GM12878 (cell line): ENCODE data around the gene CRTC1. TPM values are rescaled to one million over a fixed set of nuclear protein-coding genes. Genes with fewer than 3 reads are reported as not detected.

Experiments used
- ATAC-seq: fragments of 200-7000 bp; cut with Tn5 transposase; 3 replicates; pipeline ENCODE4 v1.9.1; 2020; ENCODE audit warnings: mild to moderate bottlenecking, moderate library complexity
- BruUV-seq: library from RNA; stranded (reverse); fragments of 400-500 nt; replicated peaks from 2 replicates; lab custom pipeline; 2021; lab: Mats Ljungman, UMichigan
- CTCF ChIA-PET: fragments of 300-600 bp; sonication (Branson Sonifier 250); formaldehyde crosslinking; extraction: SDS; loops from one replicate; lab custom pipeline; 2021; ENCODE audit warnings: inconsistent platforms; lab: Yijun Ruan, JAX
- POLR2A ChIA-PET: fragments of 350-600 bp; formaldehyde crosslinking; extraction: SDS; loops from one replicate; lab custom pipeline; 2021; ENCODE audit warnings: inconsistent platforms; lab: Charles Lee
- RAD21 ChIA-PET: fragments of 300-600 bp; sonication (Branson Sonifier 250); formaldehyde crosslinking; loops from one replicate; lab custom pipeline; 2023; ENCODE audit warnings: antibody characterized with exemption; ENCODE audit not compliant: unreplicated experiment; lab: Charles Lee
- SMC1A ChIA-PET: fragments of 300-600 bp; sonication (Branson Sonifier 250); formaldehyde crosslinking; loops from one replicate; lab custom pipeline; 2023; ENCODE audit not compliant: unreplicated experiment, uncharacterized antibody; lab: Charles Lee
- DNase-seq: peaks from one replicate; pipeline ENCODE4 v3.0.0-alpha.2; 2011; ENCODE audit warnings: low read depth, low spot score
- FAIRE-seq: peaks from 3 replicates; lab custom pipeline; 2011; peaks lifted over from hg19 to GRCh38; lab: Jason Lieb, UNC
- H2AFZ ChIP-seq: 2 replicates; pipeline ENCODE4 v1.6.0; 2011; ENCODE audit warnings: low read depth, low read length, control low read depth; ENCODE audit not compliant: control insufficient read depth
- H3K27ac ChIP-seq: 2 replicates; pipeline ENCODE4 v1.5.1; 2011; ENCODE audit warnings: control low read depth; ENCODE audit not compliant: control insufficient read depth, insufficient read depth
- H3K27me3 ChIP-seq, 2 experiments: replicated peaks in 1 of 2; 2 replicates each; pipeline versions ENCODE4 v1.6.0 to v1.6.1; 2011; ENCODE audit warnings: low read length in 1 of 2; ENCODE audit not compliant: control insufficient read depth in 2 of 2, insufficient read depth in 2 of 2
- H3K36me3 ChIP-seq, 2 experiments: 2 replicates each; pipeline ENCODE4 v1.5.1; 2011; ENCODE audit warnings: low read length in 1 of 2; ENCODE audit not compliant: control insufficient read depth in 2 of 2, insufficient read depth in 2 of 2
- H3K4me1 ChIP-seq: 2 replicates; pipeline ENCODE4 v1.6.1; 2011; ENCODE audit warnings: mild to moderate bottlenecking, low read length, moderate library complexity, mixed read lengths; ENCODE audit not compliant: control insufficient read depth, insufficient read depth
- H3K4me2 ChIP-seq: 2 replicates; pipeline ENCODE4 v1.6.0; 2011; ENCODE audit warnings: control low read depth; ENCODE audit not compliant: control insufficient read depth, insufficient read depth
- H3K4me3 ChIP-seq: fragments of 200-600 bp; sonication (generic); 2 replicates; pipeline ENCODE4 v1.5.1; 2016
- H3K79me2 ChIP-seq: 2 replicates; pipeline ENCODE4 v1.6.0; 2011; ENCODE audit warnings: low read length; ENCODE audit not compliant: control insufficient read depth, insufficient read depth
- H3K9ac ChIP-seq: 2 replicates; pipeline ENCODE4 v1.8.0; 2011; ENCODE audit warnings: low read length, control low read depth, mixed read lengths; ENCODE audit not compliant: control insufficient read depth, insufficient read depth
- H3K9me3 ChIP-seq: replicated peaks from 3 replicates; pipeline ENCODE4 v1.5.1; 2011; ENCODE audit warnings: mild to moderate bottlenecking, low read length; ENCODE audit not compliant: control insufficient read depth, insufficient read depth
- H4K20me1 ChIP-seq: 2 replicates; pipeline ENCODE4 v1.6.0; 2011; ENCODE audit not compliant: control insufficient read depth, insufficient read depth
- ASH2L ChIP-seq: fragments of 300-600, 200-600 bp; sonication (generic); IDR thresholded peaks from 2 replicates; pipeline ENCODE4 v1.6.1; 2017; ENCODE audit warnings: low read depth, mild to moderate bottlenecking, borderline replicate concordance
- ATF2 ChIP-seq: IDR thresholded peaks from 2 replicates; pipeline ENCODE4 v1.6.1; 2012; ENCODE audit warnings: low read length, inconsistent platforms
- CBX5 ChIP-seq: sonication (generic); IDR thresholded peaks from 2 replicates; pipeline ENCODE4 v1.6.1; 2016; ENCODE audit warnings: low read depth, moderate library complexity, mild to moderate bottlenecking, inconsistent platforms
- ELK1 ChIP-seq: IDR thresholded peaks from 2 replicates; pipeline ENCODE4 v1.6.1; 2012; ENCODE audit warnings: low read depth, low read length, improper control_type of control experiment
- FOXM1 ChIP-seq: IDR thresholded peaks from 2 replicates; pipeline ENCODE4 v1.6.1; 2012; ENCODE audit warnings: low read depth, mild to moderate bottlenecking, inconsistent platforms, low read length, moderate library complexity
- JUNB ChIP-seq: IDR thresholded peaks from 2 replicates; pipeline ENCODE4 v1.6.1; 2016; ENCODE audit warnings: antibody characterized with exemption, mild to moderate bottlenecking
- POLR2AphosphoS5 ChIP-seq: IDR thresholded peaks from 2 replicates; pipeline ENCODE4 v1.6.1; 2011; ENCODE audit warnings: mild to moderate bottlenecking, low read length, inconsistent platforms
- RBBP5 ChIP-seq: fragments of 200-600 bp; sonication (generic); conservative IDR thresholded peaks from 2 replicates; pipeline ENCODE4 v1.6.1; 2016
- RUNX3 ChIP-seq: IDR thresholded peaks from 2 replicates; pipeline ENCODE4 v1.6.1; 2012; ENCODE audit warnings: low read length, inconsistent platforms
- SMAD5 ChIP-seq: IDR thresholded peaks from 2 replicates; pipeline ENCODE4 v1.6.1; 2016; ENCODE audit warnings: antibody characterized with exemption, low read depth
- SP1 ChIP-seq: IDR thresholded peaks from one replicate; pipeline ENCODE4 v1.6.1; 2011; ENCODE audit warnings: low read depth, low read length
- SREBF1 ChIP-seq: IDR thresholded peaks from 2 replicates; pipeline ENCODE4 v1.6.1; 2012; ENCODE audit warnings: mild to moderate bottlenecking, low read length
- SREBF2 ChIP-seq: IDR thresholded peaks from 2 replicates; pipeline ENCODE4 v1.6.1; 2012; ENCODE audit warnings: mild to moderate bottlenecking, low read length
- SRF ChIP-seq, 2 experiments: IDR thresholded peaks; 2 replicates each; pipeline ENCODE4 v1.6.1; 2011; ENCODE audit warnings: low read depth in 2 of 2, low read length in 2 of 2, mild to moderate bottlenecking in 1 of 2, moderate library complexity in 1 of 2
- SUZ12 ChIP-seq: fragments of 200-600 bp; sonication (generic); IDR thresholded peaks from one replicate; pipeline ENCODE4 v1.6.1; 2018; ENCODE audit warnings: antibody characterized with exemption, mild to moderate bottlenecking; ENCODE audit not compliant: unreplicated experiment
- YBX1 ChIP-seq: fragments of 450-650 bp; IDR thresholded peaks from 2 replicates; pipeline ENCODE4 v1.6.1; 2016; ENCODE audit warnings: antibody characterized with exemption
- ZNF384 ChIP-seq: IDR thresholded peaks from 2 replicates; pipeline ENCODE4 v1.6.1; 2012; ENCODE audit warnings: low read depth, mild to moderate bottlenecking, low read length, improper control_type of control experiment, borderline replicate concordance
- WGBS: methylation state at CpG from one replicate; pipeline ENCODE4 v1.1.6; 2016; ENCODE audit warnings: low lambda C conversion rate; ENCODE audit not compliant: insufficient replicate concordance, insufficient coverage; ENCODE audit errors: missing lambda C conversion rate; 5-methylcytosine and 5-hydroxymethylcytosine counted together
- in situ Hi-C: fragments of 300-500 bp; cut with MboI; formaldehyde crosslinking; loops from 9 replicates; pipeline ENCODE4 v1.14.3; 2018; ENCODE audit warnings: mixed read lengths
- intact Hi-C: fragments of 100-400 bp; cut with micrococcal nuclease; formaldehyde crosslinking; loops from one replicate; pipeline ENCODE4 v1.14.2; 2022; ENCODE audit not compliant: unreplicated experiment
- polyA plus RNA-seq, 11 experiments: library from polyadenylated mRNA; depleted of rRNA in 4 of 11; unstranded in 6 of 11; stranded (reverse) in 5 of 11; fragments of >200 nt; fragmentation: Nextera tagmentation in 4 of 11; fragmentation: Illumina TruSeq in 1 of 11; extraction: Ambion mirVana in 4 of 11; extraction: Trizol in 1 of 11; gene quantifications; 1 replicate in 1 of 11; 2 replicates in 10 of 11; pipeline versions ENCODE4 v1.2.1 to v1.2.3, GENCODE V29; 2011 to 2016; ENCODE audit warnings: inconsistent platforms in 2 of 11, missing spikeins in 2 of 11, low read depth in 1 of 11
- total RNA-seq, 4 experiments: library from RNA; depleted of rRNA in 3 of 4; stranded (reverse); fragments of >200 nt in 3 of 4; fragmentation: Illumina TruSeq in 1 of 4; extraction: Trizol in 1 of 4; gene quantifications; 2 replicates each; pipeline versions ENCODE4 v1.2.1 to v1.2.3, GENCODE V29; 2013 to 2021

Gene CRTC1
- total and polyA plus RNA-seq, 10 of the 15 experiments (the other 5 are each of a cell fraction or from before 2014, with no cell fraction given) = 0.02 to 4.6 (median 1.1) TPM; not detected in 1

- ChIA-PET POLR2A (no interaction called here), RAD21 (no interaction called here), SMC1A (no interaction called here), CTCF (no interaction called here)
- no peak overlapping the region for H3K27ac ChIP-seq
- H3K9ac ChIP-seq = no peak overlapping the region
- intact Hi-C loops (no loop called here), in situ Hi-C loops (no loop called here)
- ATAC-seq = no peak
- DNase-seq = no peak
- H3K79me2 ChIP-seq = no peaks in the 10 kb centered on the region
- H3K4me1 ChIP-seq = peaks cover 6% of the 10 kb centered on the region
- no peaks in the 10 kb centered on the region for H3K27me3 ChIP-seq
- TF ChIP-seq ZNF384 (no peak), CBX5 (no peak), YBX1 (no peak), POLR2AphosphoS5 (no peak), SUZ12 (no peak), ATF2 (no peak), ASH2L (no peak), SREBF1 (no peak), SMAD5 (no peak), FOXM1 (no peak), RBBP5 (no peak), SRF (IDR thresholded peaks at IDR 0.05; ENCODE audit: low read depth in 2 of 2, low read length in 2 of 2) (no peak), RUNX3 (no peak), SP1 (no peak), SREBF2 (no peak), JUNB (no peak), ELK1 (no peak)
- FAIRE-seq = no peak
- no peak overlapping the region for H3K4me3 ChIP-seq
- no peak overlapping the region for H2AFZ ChIP-seq
- BruUV-seq = no TSS peak
- no peaks in the 10 kb centered on the region for H3K36me3 ChIP-seq
- no peaks in the 10 kb centered on the region for H4K20me1 ChIP-seq
- H3K9me3 ChIP-seq = no peaks in the 10 kb centered on the region
- H3K4me2 ChIP-seq = no peak overlapping the region
- WGBS = 64% methylated on average over 21 of the region's 27 CpGs
Observed at GRCh38 chr19:18760440-18761383, 77.2 kb downstream of the CRTC1 start.
